Stimulated activated CD8-positive, alpha-beta memory T cell treated with anti-CD3 and anti-CD28 coated beads, Interleukin-12 subunit alpha, Interleukin-12 subunit beta, amount 100 ng/mL, for 4 hours (primary cell): ENCODE measurements around the gene TRPM4.
"Not testable (repeated sequence)": the region's sequence is repeated elsewhere in the genome, so short reads cannot be mapped to it uniquely, and the experiment has no call there.

Source experiments
- DNase-seq: peaks from one replicate; pipeline ENCODE4 v3.0.0-alpha.2; 2020; ENCODE audit warnings: low read depth

The TRPM4 gene

DNA sequence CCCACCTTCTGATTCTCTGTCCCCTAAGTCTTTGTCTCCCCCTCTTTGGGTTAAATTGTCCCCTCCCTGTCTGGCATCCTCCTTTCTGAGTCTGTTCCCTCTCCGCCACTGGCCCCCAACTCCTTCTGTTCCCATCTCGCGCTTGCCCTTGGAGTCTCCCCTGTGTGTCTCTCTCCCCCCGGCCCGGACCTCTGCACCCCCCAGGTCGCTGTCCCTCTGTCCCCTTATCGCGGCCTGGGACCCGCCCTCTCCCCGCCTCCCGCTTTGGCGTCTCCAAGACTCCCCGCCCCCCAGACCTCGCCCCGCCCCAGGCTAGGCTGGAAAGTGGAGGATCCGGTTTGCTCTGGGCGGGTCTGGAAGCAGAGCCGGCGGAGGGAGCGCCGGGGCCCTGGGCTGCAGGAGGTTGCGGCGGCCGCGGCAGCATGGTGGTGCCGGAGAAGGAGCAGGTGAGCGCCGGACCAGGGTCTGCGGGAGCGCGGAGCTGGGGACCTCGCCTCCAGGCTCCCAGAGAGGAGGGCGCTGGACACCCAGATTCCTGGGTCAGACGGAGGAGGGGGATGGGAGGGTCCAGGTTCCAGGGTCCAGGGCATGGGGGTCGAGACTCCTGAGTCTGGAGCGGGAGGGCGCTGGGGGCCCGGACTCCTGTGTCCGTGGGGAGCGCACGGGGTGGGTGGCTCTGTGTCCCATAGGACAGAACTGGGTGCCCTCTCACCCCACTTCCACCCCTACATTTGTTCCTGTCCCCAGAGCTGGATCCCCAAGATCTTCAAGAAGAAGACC lies at the start of gene TRPM4:
TSS of gene TRPM4 (plus strand) at position 348 of the 780 bp plus-strand sequence. CDS start at position 423, 75 bp downstream.
- no peak for DNase-seq

DNA sequence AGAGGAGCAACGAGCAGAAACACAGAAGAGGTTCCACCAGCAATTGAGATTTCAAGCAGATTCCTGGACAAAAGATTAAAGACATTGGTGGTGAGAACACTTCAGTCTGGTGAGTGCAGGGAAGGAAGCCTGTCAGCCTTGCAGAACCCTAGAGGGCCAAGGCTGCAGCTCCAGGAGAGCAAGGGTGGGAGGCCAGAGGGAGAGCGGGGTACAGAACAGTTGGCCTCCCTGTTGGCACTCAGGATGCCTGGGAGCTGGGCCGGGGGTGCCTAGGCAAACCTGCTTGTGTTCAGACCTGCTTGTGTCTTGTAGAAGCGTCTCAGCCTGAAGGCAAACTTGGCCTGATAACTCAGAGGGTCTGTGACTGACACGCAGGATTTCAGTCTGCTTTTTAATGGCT lies 48.5 kb upstream of the TRPM4 start:
- DNase-seq = no peak

DNA sequence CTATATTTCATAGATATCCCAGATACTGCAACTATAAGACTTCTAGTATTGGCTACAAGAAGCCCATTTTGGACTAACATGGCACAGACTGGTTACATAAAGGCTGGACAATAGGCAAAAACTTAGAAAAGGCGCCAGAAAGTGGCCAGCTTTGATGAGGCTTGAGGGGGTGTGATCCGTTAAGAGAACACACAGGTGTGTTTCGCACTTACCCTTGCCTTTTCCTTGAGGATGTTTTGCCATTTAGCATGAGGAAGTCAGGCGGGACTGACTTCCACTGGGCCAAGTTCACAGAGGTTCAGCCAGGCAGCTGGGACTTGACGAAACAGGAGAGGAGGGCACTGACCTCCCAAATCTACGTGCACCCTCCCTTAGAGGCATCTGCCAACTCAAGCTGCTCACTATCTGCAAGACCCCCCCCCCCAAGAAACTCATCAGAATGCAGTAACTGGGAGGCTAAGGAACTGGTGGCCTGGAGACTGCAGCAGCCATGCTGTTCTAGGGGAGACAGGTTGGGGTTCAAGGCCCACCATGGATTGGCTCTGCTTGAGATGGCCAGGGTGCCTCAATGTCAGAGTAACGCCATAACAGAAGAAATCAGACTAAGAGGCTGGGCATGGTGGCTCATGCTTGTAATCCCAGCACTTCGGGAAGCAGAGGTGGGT lies 47.9 kb upstream of the TRPM4 start:
- no peak for DNase-seq

DNA sequence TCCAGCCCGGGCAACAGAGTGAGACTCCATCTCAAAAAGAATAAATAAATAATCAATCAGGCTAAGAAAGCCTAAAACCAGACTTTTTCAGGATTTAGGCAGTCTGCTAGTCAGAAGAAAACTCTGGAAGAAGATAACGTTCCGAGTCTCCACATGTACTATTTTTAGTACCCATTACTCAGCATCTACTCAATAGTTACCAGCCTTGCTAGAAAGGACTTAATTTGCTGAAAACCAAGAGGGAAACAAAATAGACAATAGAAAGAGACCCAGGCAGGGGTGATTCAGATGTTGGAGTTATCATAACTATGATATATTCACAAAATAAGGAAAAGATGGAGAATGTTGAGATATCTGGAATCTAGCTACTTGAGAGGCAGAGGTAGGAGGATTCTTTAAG lies 47.0 kb upstream of the TRPM4 start:
- DNase-seq = no peak

DNA sequence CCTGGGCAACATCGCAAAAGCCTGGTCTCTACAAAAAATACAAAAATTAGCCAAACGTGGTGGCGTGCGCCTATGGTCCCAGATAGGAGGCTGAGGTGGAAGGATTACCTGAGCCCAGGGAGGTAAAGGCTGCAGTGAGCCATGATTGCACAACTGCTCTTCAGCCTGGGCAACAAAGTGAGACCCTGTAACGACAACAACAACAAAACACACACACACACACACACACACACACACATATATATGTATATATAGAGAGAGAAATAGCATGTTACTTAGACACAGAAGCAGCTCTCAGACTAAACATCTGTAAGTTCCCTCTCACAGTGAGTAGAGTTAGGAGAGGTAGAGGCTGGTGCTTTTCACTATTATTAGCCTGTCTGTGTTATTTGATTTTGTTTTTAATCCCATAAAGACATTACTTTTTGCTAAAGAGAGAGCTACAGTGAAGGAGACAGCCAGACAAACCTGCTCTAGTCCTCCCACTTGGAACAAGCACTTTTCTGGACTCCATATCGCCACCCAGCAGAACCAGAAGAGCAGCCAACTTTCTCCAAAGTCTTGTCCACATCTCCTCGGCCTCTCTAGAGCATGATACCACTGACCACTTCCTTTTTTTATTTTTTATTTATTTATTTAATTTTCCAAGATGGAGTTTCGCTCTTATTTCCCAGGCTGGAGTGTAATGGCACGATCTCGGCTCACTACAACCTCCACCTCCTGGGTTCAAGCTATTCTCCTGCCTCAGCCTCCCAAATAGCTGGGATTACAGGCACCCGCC lies 46.2 kb upstream of the TRPM4 start:
- no peak for DNase-seq

DNA sequence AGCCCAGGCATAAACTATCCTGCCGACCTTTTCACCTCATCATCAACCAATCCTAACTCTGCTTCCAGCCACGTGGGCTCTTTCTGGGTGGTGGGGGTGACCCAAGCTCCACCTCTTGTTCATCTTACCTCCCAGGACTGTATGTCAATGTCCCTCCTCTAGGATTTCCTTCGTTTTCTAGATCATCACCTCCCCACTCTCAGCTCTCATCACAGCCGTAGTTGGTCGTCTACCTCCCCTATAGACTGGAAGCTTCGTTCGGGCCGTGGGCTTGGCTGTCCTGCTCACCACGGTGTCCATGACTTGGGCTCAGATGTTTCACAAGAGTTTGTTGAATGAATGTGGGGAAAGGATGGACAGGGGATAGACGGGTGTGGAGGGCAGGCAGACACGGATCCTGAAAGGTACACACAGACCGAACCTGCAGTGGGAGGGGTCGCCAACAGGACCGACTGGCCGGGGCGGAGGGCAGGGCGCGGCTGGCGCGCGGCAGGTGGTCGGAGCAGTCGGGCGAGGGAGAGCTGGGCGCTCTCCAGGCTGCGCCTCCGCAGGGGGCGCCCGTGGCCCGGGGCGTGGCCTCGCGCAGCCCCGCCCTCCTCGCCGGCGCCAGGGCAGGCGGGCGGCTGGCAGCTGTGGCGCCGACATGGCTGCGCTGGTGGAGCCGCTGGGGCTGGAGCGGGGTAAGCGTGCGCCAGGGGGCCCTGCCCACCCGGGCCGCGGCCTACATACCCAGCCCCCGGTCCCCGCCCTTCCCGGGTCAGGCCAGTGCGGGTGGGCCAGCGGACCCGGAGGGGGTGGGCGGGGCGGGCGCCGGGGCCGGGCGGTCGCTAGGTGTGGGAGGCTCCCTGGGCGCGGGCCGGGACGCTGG lies 43.6 kb upstream of the TRPM4 start, which contains the start of gene LIN7B:
TSS of gene LIN7B (plus strand) at position 609 of the 868 bp plus-strand sequence. CDS start at position 644, 35 bp downstream.
- peak; percentile 69 for DNase-seq

DNA sequence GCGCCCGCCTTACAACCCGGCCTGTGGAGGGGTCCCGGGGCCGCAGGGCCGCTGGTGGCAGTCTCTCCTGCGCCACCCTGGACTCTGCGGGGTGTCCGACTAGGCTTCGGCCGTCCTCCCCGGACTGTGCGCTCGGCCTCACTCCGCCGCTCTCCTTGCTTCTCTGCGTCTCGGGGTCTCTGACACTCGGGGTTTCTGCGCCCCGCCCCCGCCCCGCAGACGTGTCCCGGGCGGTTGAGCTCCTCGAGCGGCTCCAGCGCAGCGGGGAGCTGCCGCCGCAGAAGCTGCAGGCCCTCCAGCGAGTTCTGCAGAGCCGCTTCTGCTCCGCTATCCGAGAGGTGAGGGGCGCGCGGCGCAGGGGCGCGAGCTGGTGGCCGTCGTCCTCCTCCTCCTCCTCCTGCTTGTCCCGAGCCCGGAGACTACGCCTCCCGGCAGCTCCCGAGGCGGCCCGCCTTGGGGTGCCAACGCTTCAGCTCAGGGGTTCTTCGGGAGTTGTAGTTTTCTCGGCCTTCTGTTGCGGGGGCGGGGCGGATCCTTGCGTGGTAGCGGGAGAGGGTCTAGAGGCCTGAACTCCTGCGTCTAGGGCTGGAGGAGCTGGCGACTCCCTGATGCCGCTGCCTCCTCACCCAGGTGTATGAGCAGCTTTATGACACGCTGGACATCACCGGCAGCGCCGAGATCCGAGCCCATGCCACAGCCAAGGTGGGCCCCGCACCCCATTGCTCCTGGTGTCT lies 42.8 kb upstream of the TRPM4 start:
- peak; percentile 22 for DNase-seq

DNA sequence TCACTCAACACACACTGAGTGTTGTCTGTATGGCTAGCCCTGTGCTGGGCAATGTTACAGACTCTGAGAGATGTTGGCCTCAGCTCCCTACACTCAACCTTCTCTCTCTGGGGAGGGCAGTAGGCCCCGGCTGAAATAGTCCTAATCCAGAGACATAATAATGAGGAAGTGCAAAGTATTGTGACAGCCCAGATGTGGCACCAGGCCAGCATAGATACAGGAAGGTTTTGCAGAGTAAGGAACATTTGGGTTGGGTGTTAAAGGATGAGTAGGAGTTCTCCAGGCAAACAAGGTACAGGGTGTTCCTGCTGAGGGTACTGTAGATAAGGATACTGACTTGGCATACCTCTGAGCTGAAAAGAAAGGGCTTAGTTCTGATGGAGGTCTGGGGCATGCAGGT lies 41.0 kb upstream of the TRPM4 start:
- no peak for DNase-seq

DNA sequence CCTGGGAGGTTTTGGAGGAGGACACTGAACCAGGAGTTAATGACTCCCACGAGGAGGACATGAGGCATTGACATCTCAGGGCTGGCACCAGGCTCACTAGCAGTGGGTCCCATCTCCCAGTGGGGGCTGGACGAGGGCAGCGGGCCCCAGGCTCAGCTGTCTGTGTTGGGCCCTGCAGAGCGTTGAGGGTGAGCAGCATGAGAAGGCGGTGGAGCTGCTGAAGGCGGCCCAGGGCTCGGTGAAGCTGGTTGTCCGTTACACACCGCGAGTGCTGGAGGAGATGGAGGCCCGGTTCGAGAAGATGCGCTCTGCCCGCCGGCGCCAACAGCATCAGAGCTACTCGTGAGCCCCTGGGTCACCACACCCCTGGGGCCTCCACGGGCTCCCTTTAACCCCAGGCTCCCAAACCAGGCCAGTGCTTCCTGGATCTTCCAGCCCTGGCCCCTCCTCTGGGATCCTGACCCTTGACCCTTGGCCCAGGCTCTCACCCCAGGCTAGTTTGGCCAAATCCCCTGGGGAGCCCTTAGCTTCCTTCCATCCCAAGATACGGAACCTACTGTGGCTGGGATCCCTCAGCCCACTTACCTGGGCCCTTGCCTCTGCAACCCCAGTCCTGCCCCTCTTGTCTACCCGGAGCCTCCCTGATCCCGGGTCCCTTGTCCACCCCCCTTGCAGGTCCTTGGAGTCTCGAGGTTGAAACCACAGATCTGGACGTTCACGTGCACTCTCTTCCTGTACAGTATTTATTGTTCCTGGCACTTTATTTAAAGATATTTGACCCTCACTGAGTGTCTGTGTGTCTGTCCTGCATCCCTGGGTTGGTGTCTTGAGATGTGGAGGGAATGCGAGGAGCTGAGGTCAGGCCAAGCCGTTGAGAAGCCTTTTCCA lies 39.7 kb upstream of the TRPM4 start:
- no peak for DNase-seq

DNA sequence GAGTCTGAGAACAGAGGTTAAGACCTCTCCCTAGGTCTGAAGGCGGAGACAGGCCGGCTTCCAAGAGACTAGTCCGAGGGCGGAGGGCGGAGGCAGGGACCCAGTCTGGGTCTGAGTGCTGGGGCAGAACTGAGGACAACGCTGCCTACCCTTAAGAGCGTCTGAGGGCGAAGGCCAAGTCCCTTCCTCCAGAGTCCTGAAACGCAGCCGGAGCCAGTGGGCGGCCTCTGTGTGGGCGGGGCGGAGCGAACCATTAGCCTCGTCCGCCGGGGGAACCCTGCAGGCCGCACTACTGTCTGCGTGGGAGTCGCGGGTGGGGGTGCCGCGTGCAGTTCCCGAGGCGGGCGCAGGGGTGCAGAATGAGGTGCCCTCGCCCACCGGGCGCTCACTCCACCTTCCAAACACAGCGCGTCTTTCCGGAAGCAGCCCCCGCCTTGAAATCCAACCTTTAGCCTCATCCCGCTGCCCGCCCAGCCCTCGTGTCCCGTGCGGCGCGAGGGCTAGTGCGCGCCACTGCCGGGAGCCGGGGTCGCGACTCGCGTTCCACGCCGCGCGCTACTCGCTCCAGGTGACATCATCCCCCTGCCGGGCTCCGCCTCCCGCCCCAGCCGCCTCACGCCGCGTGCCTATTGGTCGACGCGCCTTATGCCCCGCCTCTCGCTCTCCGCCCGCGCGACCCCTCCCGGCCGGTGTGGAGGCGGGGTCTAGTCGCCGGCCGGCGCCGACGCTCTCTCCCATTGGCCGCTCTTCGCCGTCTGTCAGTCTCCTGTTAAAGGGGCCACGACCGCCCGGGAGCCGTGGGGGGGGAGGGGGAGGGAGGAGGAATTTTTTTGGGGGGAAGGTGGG lies 38.8 kb upstream of the TRPM4 start, which contains the start of gene C19orf73:
TSS of gene C19orf73 (minus strand) at position 579 of the 846 bp plus-strand sequence. CDS start at position 458, 121 bp downstream.
- peak; percentile 94 for DNase-seq

DNA sequence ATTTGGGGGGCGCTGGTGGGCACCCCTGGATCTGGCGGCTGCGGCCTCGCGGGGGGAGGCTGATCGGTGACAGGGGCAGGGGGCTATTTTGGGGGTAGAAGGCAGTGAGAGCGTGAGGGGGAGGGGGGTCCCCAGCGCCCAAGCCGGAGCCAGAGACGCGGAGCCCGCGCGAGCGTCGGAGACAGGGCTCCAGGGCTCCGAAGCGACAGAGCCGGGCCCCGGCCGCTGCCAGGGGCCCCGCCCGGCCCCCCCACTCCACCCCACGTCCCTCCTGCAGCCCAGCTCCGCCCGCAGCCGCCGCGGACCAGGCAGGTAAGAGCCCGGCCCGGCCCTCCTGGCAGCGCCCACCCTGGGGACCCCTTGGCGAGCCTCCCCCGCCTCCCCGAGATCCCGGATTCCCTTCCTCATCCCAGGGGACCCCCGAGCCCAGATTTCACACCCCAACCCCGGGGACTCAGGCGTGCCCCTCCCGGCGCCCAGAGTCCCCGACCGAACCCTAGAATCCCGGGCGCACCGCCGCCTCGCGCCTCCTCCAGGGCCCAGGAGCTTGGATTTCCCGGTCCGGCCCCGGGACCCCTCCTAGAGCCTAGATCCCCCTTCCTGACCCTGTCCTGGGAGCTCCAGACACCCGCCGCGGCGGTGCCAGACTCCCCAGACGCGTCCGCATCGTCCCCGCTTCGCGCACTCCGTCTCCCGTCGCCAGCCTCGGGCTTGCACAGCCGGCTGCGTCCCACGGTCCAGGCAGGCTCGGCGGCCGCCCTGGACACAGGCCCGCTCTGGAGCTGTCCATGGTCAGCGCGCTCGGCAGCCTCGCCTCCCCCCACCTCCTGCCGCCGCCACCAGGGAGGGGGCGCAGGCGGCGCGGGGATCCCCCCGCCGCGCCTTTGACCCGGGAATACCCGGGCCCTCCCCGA lies 37.9 kb upstream of the TRPM4 start, which contains the start of gene PPFIA3:
TSS of gene PPFIA3 (plus strand) at position 134 of the 914 bp plus-strand sequence. CDS start 8,330 bp downstream, outside the sequence.
- DNase-seq = no peak

DNA sequence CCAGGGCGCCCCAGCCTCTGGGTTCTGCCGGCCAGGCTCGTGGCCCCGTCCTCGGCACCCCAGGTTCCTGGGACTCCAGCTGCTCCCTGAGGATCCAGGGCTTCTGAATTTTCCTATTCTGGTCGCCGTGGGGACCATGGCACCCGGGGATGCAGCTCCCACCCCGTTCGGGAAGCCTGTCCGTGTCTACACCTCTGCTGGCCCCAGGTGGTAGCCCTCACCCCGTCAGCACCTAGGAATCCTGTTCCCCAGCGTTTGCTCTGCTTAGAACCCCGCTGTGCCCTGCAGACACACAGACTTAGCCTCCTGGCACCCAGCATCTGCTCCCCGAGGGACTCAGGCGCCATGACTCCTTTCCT lies 37.3 kb upstream of the TRPM4 start:
- DNase-seq = no peak

DNA sequence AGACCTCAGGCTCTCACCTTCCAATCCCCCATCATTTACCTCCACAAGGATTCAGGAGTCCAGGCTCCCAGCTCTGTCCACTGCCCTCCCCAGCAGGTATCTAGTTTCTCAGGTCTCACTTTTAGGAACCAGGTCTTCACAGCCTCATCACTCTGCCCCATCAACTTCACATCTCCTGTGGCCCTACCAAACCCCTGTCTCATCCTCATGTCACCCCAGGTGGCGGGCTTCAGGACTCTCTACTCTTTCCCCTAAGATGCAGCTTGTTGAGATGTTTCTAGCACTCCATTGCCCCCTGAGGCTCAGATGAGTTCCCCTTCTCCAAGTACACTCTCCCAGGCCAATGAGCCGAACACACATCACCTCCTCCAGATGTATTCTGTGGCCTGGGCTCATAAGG lies 36.7 kb upstream of the TRPM4 start:
- no peak for DNase-seq

DNA sequence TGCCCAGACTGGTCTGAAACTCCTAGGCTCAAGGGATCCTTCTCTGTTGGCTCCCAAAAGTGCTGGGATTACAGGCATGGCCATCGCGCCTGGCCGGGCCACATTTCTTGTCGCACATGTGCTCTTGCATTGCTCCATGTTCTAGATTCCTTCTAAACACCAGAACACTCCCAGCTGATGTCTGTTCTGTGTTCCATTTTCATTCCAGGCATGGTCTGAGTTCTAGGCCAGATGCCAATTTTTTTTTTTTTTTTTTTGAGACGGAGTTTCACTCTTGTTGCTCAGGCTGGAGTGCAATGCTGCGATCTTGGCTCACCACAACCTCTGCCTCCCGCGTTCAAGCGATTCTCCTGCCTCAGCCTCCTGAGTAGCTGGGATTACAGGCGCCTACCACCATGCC lies 35.8 kb upstream of the TRPM4 start:
- DNase-seq = not testable (repeated sequence)

DNA sequence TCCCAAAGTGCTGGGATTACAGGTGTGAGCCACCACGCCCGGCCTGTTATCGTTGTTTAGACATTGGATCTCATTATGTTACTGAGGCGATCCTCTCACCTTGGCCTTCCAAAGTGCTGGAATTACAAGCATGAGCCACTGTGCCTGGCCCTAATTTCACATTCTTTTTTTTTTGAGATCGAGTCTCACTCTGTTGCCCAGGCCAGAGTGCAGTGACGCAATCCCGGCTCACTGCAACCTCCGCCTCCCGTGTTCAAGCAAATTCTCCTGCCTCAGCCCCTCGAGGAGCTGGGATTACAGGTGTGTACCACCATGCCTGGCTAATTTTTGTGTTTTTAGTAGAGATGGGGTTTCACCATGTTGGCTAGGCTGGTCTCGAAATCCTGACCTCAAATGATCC lies 34.3 kb upstream of the TRPM4 start:
- not testable (repeated sequence) for DNase-seq

DNA sequence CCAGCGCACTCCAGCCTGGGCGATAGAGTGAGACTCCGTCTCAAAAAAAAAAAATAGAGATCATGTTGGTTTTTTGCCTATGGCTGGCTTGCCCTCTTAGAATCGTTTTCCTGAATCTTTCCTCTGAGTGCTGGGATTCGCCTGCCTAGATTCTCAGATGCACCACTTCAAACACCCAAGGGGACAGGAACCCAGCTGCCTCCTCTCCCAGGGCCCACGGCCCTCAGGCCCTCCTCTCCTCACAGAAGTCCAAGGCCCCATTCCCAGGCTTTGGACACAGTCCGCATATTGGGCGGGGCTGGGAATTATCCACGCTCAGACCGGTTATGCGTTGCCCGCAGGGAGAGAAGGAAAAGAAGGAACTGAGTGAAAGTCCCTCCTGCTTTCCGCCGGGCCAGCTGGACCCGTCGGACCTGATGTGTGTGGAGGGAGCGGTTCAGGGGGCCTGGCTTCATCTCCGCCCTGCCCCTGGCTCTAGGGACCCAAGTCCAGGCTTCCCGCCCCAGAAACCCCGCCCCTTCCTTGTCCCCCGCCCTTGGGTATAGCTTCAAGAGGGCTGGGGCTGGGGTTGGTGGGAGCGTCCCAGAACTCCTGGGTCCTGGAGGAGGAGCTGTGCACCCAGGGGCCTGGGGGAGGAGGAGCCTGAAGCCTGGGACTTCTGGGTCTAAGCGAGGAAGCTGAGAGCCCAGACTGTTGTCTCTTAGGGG lies 32.4 kb upstream of the TRPM4 start:
- no peak for DNase-seq

DNA sequence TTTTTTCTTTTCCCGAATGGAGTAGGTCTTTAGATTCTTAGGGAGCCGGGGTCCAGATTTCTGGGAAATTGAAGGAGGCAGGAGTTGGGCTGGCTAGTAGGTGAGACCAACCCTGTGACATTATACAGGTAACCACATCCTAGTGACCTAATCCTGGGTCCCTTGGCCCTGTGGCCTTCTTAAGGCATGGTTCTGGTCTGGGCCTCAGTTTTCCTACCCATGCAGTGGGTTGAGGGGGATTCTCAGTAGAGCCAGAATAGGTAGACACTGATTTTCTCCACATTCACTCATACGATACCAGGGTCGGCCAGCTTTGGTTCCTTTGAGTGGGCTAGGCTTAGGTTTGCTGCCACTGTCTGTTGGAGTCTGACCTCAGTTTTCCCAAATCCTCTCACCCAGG lies 31.0 kb upstream of the TRPM4 start:
- no peak for DNase-seq
